Measurements from ENCODE around the gene DENND1A. TPM values are rescaled to one million over a fixed set of nuclear protein-coding genes. Genes with fewer than 3 reads are reported as not detected.

Gene DENND1A
- total RNA-seq, 1 experiment from 2014 or later, result 19.7 TPM

GRCh38 chr9:123925161-123925560 lies 4.8 kb downstream of the DENND1A start:
- POLR2A ChIA-PET, result no interaction called here
- no peaks in the 10 kb centered on the region for H3K27me3 ChIP-seq (ENCODE audit: control insufficient read depth, insufficient read depth, low read length)
- no peak overlapping the region for H3K4me3 ChIP-seq (ENCODE audit: low read depth in 2 of 2, low read length in 2 of 2)
- intact Hi-C loops (cut with micrococcal nuclease; ENCODE audit: unreplicated experiment), result no loop called here
- CTCF ChIA-PET, result no interaction called here
- no TSS peak for BruUV-seq (replicated peaks)
- peaks cover 8% of the 10 kb centered on the region for H3K4me1 ChIP-seq (ENCODE audit: control insufficient read depth, insufficient read depth, low read length)
- no peak overlapping the region for H3K27ac ChIP-seq (ENCODE audit: low read length)
- H3K9me3 ChIP-seq (ENCODE audit: control insufficient read depth, insufficient read depth, low read depth, low read length), result no peaks in the 10 kb centered on the region
- ATAC-seq, result no peak
- in situ Hi-C loops (cut with HindIII; ENCODE audit: low pct_unique_long_range_greater_than_20kb, low sequenced_read_pairs), result no loop called here
- no peak for DNase-seq (ENCODE audit: low read depth, low spot score)
- no peak for TF ChIP-seq TCF7L2 (IDR thresholded peaks at IDR 0.05; ENCODE audit: low read depth, low read length)
- no peak for TF ChIP-seq POLR2AphosphoS5 (IDR thresholded peaks at IDR 0.05; ENCODE audit: low read depth, low read length)
- no peak for TF ChIP-seq CTCF (IDR thresholded peaks at IDR 0.05)
- no peak for TF ChIP-seq REST (IDR thresholded peaks at IDR 0.05; ENCODE audit: insufficient read depth in 1 of 2, low read depth in 2 of 2, low read length in 1 of 2)
- no peak for TF ChIP-seq SIN3A (IDR thresholded peaks at IDR 0.05; ENCODE audit: borderline replicate concordance, insufficient read depth, low read depth, low read length)
- no peaks in the 10 kb centered on the region; the same call in 1 of the 2 replicates for H3K36me3 ChIP-seq (ENCODE audit: control insufficient read depth, insufficient read depth, low read length)

- Histone ChIP-seq H3K36me3 (ENCODE audit: control insufficient read depth, insufficient read depth, low read length) (no peaks in the 10 kb centered on the region; the same call in 1 of the 2 replicates), H3K27ac (ENCODE audit: low read length) (no peak overlapping the region), H3K9me3 (ENCODE audit: control insufficient read depth, insufficient read depth, low read depth, low read length) (no peaks in the 10 kb centered on the region), H3K27me3 (ENCODE audit: control insufficient read depth, insufficient read depth, low read length) (no peaks in the 10 kb centered on the region), H3K4me1 (ENCODE audit: control insufficient read depth, insufficient read depth, low read length) (peaks cover 8% of the 10 kb centered on the region), H3K4me3 (ENCODE audit: low read depth in 2 of 2, low read length in 2 of 2) (no peak overlapping the region)
- ATAC-seq, result no peak
- TF ChIP-seq CTCF (IDR thresholded peaks at IDR 0.05), result no peak
- TF ChIP-seq SIN3A (IDR thresholded peaks at IDR 0.05; ENCODE audit: borderline replicate concordance, insufficient read depth, low read depth, low read length), result no peak
- no peak for TF ChIP-seq POLR2AphosphoS5 (IDR thresholded peaks at IDR 0.05; ENCODE audit: low read depth, low read length)
- TF ChIP-seq REST (IDR thresholded peaks at IDR 0.05; ENCODE audit: insufficient read depth in 1 of 2, low read depth in 2 of 2, low read length in 1 of 2), result no peak
- TF ChIP-seq TCF7L2 (IDR thresholded peaks at IDR 0.05; ENCODE audit: low read depth, low read length), result no peak
- intact Hi-C loops (cut with micrococcal nuclease; ENCODE audit: unreplicated experiment), result no loop called here
- ChIA-PET CTCF (no interaction called here), POLR2A (no interaction called here)
- BruUV-seq (replicated peaks), result no TSS peak
- in situ Hi-C loops (cut with HindIII; ENCODE audit: low pct_unique_long_range_greater_than_20kb, low sequenced_read_pairs), result no loop called here
- DNase-seq (ENCODE audit: low read depth, low spot score), result no peak
These were observed 5.2 kb downstream of the DENND1A start for GRCh38 chr9:123924727-123925126.
